ENCODE data around the gene ANKRD44.
A peak's percentile ranks its signal among the peaks of the same experiment; 100 is the strongest.

ANKRD44 gene

DNA sequence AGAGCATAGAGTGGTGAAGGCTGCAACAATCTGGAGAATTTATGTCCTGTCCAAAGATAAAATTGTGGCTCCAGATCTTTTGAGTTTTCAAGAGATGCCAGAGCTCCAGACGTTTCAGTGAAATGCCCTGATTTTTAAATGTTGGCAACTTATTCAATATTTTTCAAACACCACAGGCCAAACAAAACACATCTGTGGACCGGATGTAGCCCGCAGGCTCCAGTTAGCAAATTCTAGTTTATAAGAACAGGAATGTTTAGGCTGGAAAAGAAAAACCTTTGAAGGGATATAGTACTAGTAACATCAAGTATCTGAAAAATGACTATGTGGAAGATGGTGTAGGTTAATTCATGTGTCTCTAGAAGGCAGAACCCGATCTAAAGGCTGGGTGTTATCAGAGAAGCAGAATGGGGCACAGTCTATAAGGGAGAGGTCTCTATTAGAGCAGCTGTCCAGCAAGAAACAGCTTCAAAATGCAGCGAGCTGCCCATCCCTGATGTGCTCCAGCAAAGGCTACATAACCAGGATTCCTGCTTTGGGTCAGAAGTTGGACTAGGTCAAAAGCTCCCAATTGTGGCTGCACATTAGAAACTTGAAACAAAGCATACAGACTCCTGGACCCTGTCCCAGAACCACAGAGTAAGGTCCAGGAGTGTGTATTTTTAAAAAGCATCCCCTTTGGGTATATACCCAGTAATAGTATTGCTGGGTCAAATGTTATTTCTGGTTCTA lies 105.9 kb downstream of the ANKRD44 start:
- no peak for DNase-seq

DNA sequence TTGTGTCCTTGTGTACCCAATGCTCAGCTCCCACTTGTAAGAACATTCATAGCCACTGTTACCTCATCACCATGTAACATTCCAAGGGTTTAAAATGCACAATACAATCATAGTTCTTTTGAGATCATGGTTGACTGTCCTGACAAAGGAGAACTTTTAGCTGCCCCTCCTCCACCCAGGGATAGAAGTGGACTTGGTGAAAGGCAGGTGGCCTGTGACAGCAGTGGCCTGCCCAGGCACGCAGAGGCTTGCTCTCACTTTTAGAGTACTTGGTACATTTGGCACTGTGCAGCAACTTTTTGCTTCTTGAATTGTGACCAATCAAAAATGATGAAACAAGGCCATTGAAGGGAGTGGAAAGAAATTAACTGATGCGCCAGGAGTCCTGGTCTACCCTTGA lies 108.7 kb downstream of the ANKRD44 start:
- no peak for DNase-seq

- DNase-seq: no peak
Measured at GRCh38 chr2:197200762-197201058, 109.9 kb downstream of the ANKRD44 start.

GRCh38 chr2:197200051-197200761 lies 110.4 kb downstream of the ANKRD44 start:
- no peak for DNase-seq

DNA sequence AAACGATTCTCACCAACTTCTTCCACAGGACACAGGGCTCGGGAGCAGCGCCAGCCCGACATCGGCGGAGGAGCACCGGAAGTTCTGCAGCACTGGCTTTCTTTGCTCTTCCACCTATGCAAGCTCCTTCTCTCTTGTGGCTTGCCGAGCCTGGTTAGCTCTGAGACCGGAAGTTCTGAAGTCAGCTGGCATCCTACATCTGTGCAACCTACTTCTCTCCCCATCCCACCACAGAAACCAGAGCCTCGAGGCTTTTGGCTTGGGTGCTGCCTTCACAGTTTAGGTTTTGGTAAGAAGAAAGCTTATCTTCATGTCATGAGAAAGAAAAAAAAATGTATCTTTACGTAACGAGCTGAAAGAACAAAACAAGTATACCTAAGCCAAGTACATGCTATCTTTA lies 111.7 kb downstream of the ANKRD44 start:
- no peak for DNase-seq

DNA sequence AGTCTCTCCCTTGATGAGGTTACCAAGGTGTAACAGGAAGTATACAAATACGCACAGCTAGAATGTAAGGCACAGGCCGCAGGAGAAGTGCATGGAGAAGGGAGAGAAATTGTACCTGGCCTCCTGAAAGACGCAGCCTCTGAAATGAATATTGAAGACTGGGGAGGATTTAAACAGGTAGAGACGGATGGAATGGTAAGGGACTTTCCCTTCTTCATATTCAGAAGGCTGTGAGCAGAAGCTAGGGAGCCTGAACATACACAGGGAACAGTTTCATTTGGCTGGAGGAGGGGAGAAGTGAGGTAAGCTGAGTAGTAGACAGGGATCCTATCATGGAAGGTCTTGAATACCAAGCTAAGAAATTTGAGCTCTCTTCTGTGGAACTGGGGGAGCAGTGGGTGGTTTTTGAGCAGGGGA lies 112.7 kb downstream of the ANKRD44 start:
- DNase-seq: no peak

- DNase-seq: no peak
Measured at GRCh38 chr2:197196541-197197180, 113.9 kb downstream of the ANKRD44 start.

DNA sequence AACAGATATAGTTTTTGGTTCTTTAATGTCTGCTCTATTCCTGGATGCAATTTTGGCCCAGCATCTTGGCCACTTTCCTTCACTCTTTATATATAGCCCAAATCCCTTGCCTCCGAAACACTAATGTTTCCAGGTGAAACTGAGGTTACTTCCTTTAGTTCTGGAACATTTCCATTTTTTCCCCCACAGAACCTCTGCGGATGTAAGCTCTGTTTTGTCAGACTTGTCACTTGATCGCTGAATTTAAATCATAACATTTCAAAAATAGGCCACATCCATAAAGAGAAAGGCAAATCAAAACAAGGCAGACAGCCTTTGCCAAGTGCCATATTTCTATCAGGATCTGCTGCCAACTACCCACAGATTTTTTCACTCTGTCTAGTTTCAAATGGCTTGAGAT lies 115.1 kb downstream of the ANKRD44 start:
- no peak for DNase-seq

GRCh38 chr2:197191940-197192322 lies 118.6 kb downstream of the ANKRD44 start:
- no peak for DNase-seq

- no peak for DNase-seq
Measured at GRCh38 chr2:197191177-197191939, 119.2 kb downstream of the ANKRD44 start.

GRCh38 chr2:197190100-197190432 lies 120.5 kb downstream of the ANKRD44 start:
- DNase-seq: no peak

- DNase-seq: no peak
Measured at GRCh38 chr2:197189426-197190099, 121.0 kb downstream of the ANKRD44 start.

DNA sequence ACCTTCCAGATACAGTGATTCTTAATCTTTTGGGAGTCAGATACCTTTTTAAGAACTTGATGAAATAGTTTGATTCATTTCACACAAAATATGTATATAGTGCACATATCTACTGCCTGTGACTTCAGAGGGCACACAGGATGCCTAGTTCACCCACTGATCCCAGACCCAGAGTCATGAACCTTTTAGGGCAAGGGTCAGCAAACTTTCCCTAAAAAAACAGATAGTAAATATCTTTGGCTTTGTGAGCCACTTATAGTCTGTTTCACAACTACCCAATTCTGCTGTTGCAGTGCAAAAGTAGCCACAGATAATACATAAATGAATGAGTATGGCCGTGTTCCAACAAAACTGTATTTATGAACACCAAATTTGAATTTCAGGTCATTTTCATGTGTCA lies 124.9 kb downstream of the ANKRD44 start:
- no peak for DNase-seq

- peak; percentile 23 for DNase-seq
Measured at GRCh38 chr2:197184959-197185586, 125.5 kb downstream of the ANKRD44 start.

GRCh38 chr2:197183355-197183754 lies 127.2 kb downstream of the ANKRD44 start:
- DNase-seq: no peak

DNA sequence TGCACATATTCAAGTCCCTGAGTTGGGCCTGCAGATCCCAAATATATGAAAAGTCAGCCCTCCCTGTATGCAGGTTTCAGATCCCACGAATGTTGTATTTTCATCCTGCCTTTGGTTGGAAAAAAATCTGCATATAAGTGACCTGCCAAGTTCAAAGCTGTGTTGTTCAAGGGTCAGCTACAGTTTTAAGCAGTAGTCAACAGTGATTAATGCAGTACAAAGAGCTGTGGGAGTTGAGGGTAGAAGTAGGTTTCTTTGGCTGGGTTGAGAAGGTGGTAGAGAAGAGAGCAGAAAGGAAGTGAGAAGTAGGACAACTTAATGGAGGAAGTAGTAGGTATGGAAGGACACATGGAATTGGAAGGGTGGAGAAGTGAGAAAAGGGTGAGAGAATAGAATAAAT lies 127.9 kb downstream of the ANKRD44 start:
- no peak for DNase-seq

DNA sequence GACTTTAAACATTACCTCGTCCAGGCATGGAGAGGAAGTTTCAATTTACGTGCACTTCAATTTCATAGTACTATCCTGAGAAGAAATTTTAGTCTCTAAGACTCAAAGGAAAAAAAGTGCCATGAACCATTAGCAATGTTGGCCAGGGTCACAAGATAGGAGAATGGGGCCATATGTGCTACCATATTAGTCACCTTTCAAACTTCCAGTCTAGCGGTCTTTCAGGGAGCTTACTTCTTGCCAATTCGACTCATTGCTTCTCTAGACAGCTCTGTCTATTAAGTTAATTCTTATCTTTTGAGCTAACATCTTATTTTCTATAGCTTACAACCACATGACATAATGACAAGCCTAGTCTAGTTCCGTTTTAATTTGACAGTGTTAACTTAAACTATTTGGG lies 129.1 kb downstream of the ANKRD44 start:
- no peak for DNase-seq

- peak; percentile 58 for DNase-seq
Measured at GRCh38 chr2:197179744-197180498, 130.7 kb downstream of the ANKRD44 start.

GRCh38 chr2:197176522-197176921 lies 134.1 kb downstream of the ANKRD44 start:
- DNase-seq: no peak

GRCh38 chr2:197174539-197175094 lies 136.0 kb downstream of the ANKRD44 start:
- peak; percentile 34 for DNase-seq

GRCh38 chr2:197171582-197171981 lies 139.0 kb downstream of the ANKRD44 start:
- DNase-seq: no peak
